GM19467 (cell line): ENCODE measurements around the gene FAM83B.
A peak's percentile ranks its signal among the peaks of the same experiment; 100 is the strongest.
"Not testable (repeated sequence)": the region's sequence is repeated elsewhere in the genome, so short reads cannot be mapped to it uniquely, and the experiment has no call there.

Source experiments
- ATAC-seq: cut with Tn5 transposase; IDR thresholded peaks from one replicate; pipeline ENCODE4 v1.9.1; 2021; ENCODE audit warnings: mild to moderate bottlenecking, moderate library complexity; ENCODE audit not compliant: unreplicated experiment

FAM83B gene

DNA sequence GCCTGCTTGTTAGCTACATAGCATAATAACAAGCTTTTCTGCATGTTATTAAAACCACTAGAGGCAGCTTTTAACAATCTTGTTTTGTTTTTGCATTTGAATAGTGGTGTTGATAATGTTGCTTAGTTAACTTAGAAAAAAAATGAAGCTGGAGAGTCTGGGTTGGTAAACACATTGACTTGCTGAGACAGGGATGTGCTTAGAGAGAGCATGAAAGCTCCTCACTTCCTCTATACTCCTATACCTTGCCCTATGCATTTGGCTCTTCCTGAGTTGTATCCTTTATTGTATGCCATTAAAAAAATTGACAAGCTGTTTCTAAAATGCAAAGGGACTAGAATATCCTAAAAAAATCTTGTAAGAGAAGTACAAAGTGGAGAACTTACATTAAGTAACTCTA is 13.6 kb downstream of the FAM83B start:
- ATAC-seq: no peak

DNA sequence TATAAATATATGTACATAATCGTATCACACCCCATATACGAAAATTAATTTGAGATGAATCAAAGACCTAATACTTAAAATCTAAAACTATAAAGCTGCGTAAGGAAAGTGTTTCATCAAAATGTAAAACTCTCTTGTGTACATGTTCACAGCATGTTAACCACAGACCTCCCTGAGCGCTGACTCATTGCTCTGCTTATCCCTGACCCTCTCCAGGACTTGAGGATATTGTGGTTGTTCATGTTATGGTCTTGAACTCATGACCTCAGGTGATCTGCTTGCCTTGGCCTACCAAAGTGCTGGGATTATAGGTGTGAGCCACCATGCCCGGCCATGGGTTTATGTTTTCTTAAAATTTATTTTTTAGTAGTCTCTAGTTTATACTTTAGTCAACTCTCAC is 14.2 kb downstream of the FAM83B start:
- no peak for ATAC-seq

DNA sequence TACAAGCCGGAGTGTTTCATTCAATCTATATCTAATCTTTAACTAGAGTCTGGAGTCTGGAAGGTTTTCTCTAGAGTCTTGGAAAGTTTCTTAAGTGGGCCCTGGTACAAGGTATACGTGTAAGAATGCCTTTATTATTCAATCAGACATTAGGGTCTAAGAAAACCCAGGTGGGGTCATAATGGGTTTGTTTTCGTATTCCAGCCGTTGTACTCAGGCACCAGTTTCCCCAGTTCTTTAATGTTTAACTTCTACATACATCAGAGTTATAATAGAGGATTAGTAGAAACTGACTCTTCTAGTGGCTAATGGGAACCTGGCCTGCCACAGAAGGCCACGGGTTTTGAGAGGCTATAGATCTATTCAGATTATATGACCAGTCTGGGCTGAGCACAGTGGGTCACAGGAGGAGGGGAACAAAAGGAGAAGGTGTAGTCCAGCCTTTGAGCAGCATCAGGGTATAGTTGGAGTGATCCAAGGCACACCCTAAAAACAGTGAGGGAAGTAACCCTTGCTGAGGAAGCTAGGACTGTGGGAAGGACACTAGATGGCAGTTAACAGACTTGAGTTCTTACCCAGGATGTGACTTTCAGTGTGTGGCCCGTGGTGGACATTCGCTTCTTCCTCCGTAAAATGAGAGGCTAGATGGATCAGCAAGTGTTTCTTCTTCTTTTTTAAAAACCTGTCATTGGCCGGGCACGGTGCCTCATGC is 15.5 kb downstream of the FAM83B start:
- no peak for ATAC-seq

DNA sequence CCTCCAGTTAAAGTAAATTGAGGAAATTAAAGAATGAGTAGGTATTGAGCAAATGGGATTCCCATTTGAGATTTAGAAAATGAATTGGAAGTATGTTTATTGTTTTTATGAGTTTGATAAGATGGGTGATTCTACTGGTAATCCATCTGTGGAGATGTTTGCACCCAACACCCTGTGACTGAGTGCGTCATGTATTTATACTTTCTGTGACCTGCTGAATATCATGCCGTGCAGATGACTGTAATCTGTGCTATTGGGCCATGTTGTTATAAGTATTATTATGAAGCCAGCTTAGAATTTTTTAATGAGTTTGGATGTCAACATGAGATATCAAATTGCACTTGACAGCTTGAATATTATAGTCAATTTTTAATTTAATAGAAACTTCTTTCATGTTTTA is 17.7 kb downstream of the FAM83B start:
- no peak for ATAC-seq

DNA sequence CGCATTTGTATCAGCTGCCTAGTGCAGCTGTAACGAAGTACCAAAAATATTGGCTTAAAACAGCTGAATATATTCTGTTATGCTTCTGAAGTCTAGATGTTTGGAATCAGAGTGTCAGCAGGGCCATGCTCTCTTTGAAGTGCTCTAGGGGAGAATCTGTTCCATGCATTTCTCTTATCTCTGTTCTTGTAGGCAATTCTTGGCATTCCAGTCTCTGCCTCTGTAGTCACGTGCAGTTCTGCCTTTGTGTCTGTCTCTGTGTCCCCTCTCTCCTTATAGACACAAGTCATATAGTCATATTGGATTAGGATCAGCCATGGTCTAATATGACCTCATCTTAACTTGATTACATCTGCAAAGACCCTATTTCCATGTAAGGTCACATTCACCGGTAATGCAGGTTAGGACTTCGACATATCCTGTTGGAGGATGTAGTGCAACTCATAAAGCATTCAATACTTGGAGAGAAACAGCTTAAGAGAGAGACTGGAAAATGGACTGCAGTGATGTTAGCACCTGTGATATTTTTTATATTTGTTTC is 18.6 kb downstream of the FAM83B start:
- no peak for ATAC-seq

DNA sequence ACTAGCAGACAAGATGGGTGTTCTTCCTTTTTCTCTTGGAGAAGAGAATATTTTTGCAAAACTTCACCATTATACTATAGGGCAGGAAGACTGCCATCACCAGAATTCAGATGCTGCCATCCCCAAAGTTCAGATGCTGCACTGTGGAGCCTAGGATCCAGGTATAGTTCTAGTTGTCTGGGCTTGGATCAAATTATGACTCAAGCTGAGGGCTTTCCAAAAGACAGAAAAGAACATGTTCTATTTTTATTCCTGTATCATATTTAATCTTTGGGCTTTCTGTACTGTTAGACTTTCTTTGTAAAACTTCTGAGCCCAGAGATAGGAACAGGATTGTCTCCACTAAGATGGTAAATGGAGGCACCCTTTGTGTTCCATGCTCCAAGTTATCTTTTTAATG is 22.0 kb downstream of the FAM83B start:
- no peak for ATAC-seq

DNA sequence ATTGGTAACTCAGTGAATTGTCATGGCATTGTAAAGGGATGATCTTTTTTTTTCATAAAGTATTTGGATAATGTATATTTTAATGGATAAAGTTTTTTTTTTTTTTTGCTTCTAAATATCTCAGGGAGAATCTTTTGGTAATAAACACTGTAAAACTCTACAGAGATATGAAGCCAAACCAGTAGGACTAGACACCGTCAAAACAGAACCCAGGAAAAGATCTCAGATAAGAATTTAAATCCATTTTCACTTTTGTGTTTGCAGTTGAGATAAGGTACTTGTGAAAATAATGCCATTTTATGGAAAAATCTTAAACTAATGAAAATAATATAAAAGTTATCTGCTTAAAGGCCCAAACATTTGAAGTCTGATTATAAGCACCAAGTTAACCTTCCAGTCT is 27.0 kb downstream of the FAM83B start:
- ATAC-seq: no peak

DNA sequence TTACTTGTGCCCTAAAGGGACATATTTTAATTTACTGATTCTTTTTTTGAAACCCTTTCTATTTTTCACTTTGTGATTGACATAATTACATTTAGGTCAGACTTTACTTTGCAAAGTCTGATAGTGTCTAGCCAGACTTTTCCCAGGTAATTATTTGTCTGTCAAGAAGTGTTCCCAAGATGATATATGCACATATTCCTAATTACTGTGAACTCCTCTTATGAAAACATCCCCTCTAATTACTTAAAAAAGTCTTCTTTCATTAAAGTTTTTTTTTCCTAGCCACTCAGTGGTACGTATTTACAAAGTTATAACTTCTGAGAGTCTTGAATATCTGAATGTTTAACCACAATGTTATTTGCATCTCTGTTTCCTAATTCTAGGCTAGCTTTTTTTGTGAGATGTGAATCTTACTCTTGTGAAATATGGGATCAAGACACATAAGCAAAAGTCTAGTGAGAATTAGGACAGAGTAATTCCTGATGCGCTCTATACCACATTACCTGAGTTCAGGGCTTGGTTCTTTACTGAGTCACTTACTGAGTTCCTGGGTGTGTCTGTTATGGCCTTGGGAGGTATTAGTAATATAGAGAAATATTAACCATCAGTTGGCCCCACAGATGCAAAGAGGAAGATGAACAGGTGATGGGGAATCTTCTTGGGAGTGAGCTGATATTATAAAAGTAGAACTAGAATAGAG is 27.9 kb downstream of the FAM83B start:
- ATAC-seq: no peak

DNA sequence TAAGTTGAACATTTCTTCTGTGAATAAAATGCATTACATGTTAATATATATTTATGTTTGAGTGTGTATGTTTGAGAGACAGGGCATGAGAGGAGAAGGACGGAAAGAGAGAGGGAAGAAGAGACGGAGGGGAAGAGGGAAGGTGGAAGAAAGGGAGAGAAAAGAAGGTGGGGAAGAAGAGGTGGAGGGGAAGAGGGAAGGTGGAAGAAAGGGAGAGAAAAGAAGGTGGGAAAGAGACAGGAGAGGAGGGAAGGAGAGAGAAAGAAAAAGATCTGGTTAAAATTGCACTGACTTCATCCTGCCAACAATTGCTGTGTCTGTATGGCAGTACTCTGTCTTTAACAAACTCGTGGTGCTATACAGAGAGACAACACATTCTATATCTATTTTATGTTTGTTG is 29.0 kb downstream of the FAM83B start:
- ATAC-seq: no peak

DNA sequence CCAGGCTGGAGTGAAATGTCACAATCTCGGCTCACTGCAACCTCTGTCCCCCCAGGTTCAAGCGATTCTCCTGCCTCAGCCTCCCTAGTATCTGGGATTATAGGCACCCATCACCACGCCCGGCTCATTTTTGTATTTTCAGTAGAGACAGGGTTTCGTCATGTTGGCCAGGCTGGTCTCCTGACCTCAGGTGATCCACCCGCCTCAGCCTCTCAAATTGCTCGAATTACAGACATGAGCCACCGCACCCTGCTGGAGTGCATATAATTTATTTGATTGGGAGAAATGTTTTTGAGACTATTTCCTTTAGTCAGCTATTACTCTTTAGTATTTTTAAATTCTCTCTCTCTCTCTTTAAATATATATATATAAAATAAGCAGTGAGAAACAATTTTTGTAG is 29.8 kb downstream of the FAM83B start:
- ATAC-seq: no peak

DNA sequence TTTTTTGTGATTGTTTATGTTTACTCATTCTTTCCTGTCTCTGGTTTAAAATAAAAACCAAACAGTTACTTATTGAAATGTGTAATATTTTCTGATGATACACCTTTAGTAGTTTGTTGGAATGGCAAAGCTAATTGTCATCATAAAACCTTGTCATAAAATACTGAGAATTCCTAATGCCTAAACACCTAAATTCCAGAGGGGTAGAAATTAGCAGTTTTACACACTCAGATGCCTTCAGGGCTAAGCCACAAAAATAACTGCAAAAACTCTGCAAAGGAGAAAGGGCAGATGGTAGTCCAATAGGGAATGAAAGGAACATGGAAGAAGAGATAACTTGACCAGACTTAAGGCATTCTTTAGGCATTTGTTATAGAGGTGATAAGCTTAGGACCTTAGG is 30.3 kb downstream of the FAM83B start:
- ATAC-seq: no peak

DNA sequence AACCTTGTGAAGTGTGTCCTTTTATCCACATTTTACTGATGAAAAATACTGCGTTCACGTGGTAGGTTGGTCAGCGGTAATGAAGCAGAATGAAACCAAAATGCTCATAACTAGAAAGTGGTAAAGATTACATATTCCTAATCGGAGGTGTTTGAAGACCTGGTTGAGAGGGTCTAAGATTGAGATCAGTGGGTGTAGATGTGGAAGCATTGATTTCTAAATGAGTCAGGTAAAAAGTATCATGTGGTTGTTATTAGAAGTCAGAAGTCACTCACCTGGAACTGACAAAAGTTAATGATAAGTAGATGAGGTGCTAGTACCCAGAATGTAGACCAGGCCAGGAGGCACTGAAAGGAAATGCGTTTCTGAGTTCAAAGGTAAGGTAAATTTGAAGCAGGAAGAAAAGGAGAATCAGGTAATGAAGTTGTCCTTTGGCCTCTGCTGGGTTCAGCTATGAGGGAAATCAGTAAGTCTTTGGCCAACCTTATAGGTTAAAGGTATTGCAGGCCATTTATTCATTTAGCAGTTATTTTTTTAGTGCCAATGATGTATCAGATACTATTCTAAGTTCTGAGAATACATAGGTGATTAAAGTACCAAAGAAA is 31.2 kb downstream of the FAM83B start:
- ATAC-seq: peak; percentile 63

DNA sequence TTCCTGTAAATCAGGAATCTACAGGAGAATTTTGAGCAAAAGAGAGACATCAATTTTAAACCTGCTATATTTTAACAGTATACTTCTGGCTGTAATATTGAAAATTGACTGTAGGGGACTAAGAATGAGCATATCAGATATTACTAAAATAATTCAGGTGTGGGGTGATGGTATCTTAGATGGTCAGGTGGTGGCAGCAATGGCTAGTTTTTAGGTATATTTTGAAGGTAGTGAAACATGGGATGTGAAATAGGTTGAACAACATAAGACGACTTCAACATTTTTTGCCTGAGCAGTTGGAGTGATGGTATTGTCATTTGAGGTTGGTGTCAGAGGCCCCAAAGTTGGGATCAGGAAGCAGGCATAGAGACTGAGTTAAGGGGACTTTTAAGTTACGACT is 32.1 kb downstream of the FAM83B start:
- ATAC-seq: no peak

DNA sequence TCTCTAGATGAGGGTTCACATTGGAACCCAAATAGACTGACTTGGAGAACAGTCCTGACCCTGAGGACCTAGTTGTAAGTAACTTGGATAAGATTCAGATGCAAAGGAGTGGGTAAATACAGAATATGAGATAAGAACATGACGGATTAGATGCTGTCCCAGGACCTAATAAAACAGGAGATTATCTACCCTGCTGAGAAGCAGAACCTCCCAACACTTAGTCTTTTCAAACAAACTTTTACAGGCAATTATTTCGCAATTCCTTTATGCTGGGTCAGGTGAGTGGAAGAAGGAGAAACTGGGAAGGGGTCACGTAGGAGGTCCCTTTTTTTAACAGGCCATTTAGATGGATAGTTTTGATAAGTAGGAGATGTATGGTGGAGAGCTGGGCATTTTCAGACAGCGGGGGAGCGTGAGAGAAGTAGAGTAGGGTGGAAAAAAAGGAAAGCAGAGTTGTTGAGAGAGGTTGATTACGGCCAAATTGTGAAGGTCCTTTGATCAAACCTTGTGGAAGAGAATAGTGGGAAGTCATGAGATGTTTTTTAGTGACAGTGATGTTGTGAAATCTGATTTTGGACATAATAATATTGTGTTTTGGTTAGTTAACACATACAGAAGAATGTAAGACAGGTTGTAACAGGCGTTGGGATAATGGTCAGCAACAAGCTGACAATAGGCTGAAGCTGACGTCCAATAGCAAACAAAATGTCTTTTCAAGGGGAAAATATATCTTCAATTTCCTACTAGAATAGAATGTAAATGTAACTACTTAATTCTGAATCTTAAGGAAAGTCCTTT is 32.8 kb downstream of the FAM83B start:
- no peak for ATAC-seq

DNA sequence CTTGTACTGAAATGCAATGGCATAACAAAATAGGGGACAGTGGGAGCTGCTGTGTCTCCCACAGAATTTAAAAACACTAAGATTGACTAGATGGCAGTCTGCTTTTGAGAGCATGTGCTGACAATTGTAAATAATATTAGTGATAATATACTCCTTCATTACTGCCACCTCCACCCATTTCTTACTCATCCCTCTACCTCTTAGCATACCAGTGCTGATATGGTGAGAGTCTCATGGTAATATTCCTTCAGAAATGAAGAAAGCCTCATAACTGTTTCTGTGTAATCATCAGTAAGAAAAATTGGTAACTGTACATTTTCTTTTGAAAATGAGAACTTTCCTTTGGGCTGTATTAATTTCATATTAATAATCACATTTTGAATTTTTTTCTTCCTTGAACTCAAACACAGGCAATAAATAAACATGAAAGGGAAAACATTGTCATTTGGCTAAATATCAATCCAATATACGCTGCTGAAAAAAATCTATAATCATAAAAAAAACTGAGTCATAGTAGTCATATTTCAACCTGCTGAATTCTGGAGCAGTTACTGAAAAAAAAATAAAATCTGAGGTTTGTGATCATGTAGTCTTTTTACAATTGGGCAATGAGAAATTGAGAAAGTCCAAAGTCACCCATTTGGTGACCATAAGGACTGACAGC is 34.6 kb downstream of the FAM83B start:
- ATAC-seq: no peak

DNA sequence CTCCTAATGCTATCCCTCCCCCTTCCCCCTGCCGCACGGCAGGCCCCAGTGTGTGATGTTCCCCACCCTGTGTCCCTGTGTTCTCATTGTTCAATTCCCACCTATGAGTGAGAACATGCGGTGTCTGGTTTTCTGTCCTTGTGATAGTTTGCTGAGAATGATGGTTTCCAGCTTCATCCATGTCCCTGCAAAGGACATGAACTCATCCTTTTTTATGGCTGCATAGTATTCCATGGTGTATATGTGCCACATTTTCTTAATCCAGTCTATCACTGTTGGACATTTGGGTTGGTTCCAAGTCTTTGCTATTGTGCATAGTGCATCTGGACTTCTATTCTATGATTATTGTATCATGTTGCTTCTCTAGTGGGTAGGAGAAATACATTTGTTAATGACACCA is 35.3 kb downstream of the FAM83B start:
- not testable (repeated sequence) for ATAC-seq

DNA sequence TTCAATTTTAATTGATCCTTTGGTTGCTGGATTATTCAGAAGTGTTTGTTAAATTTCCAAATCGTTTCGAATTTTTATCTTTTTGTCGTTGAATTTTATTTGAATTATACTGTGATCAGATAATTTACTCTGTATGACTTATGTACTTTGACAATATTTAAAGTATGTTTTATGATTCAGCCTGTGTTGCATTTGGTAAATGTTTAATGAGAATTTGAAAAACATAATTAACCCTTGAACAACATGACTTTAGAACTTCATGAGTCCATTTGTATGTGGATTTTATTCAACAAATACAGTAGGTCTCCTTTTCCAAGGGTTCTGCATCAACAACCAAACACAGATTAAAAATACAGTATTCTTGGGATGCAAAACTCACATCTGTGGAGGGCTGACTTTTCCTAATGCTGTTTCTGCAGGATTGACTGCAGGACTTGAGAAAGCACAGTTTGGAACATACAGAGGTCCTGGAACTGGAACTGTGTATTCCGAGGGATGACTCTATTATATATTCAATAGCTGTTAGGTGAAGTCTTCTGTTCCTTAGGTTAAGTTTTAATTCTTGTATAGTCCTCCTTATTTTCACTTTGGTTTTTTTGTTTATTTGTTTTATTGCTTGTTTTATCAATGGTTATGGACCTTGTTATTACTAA is 40.5 kb downstream of the FAM83B start:
- ATAC-seq: no peak

DNA sequence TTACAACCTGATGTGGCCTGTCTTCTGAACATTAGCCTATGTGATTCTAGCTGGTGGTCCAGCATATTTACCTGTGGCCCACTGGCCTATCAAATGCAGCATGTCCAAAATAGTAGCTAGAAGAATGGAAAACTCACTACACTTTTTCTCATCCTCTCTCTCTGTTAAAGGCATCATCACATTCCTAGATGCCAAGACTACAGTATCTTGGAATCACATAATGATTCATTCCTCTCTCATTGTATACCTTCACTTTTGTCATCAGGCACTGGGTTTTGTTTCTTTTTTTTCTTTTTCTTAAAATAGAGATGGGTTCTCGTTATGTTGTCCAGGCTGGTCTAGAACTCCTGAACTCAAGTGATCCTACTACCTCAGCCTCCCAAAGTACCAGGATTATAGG is 45.0 kb downstream of the FAM83B start:
- ATAC-seq: no peak

DNA sequence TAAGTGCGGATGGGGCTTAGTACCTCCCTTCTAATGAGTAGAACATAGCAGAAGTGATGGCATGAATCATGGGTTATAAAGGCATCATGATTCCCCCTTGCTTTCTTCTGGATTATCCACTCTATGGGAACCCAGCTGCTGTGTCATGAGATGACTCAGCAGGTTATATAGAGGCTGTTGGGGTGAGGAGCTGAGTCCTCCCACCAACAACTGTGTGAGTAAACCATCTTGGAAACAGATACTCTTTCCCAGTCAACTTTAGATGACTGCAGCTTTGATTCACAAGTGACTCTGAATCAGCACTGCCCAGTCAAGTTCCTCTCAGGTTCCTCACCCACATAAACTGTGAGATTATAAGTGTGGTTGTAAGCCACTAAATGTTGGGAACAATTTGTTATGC is 46.3 kb downstream of the FAM83B start:
- ATAC-seq: no peak

DNA sequence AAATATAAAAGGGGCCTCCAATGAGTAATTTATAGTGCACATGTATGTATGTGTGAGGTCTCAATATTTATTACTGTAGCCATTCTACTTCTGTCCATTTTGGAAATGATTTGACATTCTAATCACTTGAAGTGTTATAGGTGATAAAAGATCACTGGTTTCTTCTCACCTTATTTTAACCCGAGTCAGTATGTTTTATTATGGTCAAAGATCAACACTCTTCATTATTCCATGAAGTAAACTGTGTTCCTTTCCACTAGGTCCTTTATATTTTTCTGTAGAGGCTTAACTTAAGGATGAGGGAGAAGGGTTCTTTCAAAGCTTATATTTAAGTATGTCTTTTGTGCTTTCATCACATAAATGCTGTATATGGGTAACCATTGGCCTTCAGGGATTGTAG is 47.2 kb downstream of the FAM83B start:
- no peak for ATAC-seq
